Tibial nerve (tissue), 4 donors: ENCODE data around the gene MLX.

ENCODE experiments used
- EP300 ChIP-seq, 2 donors: sonication (generic); formaldehyde crosslinking; IDR thresholded peaks; one replicate each; pipeline ENCODE4 v1.6.1; 2017; ENCODE audit warnings: antibody characterized with exemption in 2 of 2, mild to moderate bottlenecking in 1 of 2
- POLR2A ChIP-seq, 2 donors: fragments of 450-650 bp; IDR thresholded peaks; one replicate each; pipeline ENCODE4 v1.6.1; 2017; ENCODE audit warnings: antibody characterized with exemption in 2 of 2, mild to moderate bottlenecking in 2 of 2, moderate library complexity in 2 of 2
- TF ChIP-seq, protein P1 (sequence below), 5 experiments: fragments of 200-600 bp in 3 of 5; fragments of 450-650 bp in 2 of 5; sonication (generic) in 3 of 5; IDR thresholded peaks; one replicate each; pipeline ENCODE4 v1.5.1; 2016 to 2019; ENCODE audit warnings: antibody characterized with exemption in 5 of 5, mild to moderate bottlenecking in 3 of 5, moderate library complexity in 2 of 5

DNA sequence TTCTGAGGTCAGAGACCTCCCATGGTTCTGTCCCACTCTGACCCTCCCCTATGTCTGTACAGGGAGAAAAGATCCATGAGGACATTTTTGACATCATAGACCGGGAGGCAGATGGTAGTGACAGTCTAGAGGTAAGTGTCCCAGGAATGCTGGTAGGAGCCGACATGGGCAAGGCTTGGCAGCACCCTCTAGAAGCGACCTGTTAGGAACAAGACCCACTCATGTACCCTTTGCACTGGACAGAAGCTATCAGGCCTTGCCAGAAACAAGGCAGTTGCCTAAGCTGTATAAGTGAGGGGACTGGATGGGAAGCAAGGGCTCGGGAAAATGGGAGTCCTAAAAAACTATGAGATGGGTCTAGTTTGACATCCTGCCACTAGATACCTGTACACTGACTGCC lies 45.1 kb downstream of the MLX start:
- TF ChIP-seq, protein P1, sequence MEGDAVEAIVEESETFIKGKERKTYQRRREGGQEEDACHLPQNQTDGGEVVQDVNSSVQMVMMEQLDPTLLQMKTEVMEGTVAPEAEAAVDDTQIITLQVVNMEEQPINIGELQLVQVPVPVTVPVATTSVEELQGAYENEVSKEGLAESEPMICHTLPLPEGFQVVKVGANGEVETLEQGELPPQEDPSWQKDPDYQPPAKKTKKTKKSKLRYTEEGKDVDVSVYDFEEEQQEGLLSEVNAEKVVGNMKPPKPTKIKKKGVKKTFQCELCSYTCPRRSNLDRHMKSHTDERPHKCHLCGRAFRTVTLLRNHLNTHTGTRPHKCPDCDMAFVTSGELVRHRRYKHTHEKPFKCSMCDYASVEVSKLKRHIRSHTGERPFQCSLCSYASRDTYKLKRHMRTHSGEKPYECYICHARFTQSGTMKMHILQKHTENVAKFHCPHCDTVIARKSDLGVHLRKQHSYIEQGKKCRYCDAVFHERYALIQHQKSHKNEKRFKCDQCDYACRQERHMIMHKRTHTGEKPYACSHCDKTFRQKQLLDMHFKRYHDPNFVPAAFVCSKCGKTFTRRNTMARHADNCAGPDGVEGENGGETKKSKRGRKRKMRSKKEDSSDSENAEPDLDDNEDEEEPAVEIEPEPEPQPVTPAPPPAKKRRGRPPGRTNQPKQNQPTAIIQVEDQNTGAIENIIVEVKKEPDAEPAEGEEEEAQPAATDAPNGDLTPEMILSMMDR (IDR thresholded peaks at IDR 0.05), result no peak
- TF ChIP-seq POLR2A (IDR thresholded peaks at IDR 0.05), result no peak
- TF ChIP-seq EP300 (IDR thresholded peaks at IDR 0.05), result no peak
